GM12878 (cell line): Measurements from ENCODE around the gene LRRC15. TPM values are rescaled to one million over a fixed set of nuclear protein-coding genes. Genes with fewer than 3 reads are reported as not detected.

Experiments
- polyA plus RNA-seq, 11 experiments: library from polyadenylated mRNA; depleted of rRNA in 4 of 11; unstranded in 6 of 11; stranded (reverse) in 5 of 11; fragments of >200 nt; fragmentation: Nextera tagmentation in 4 of 11; fragmentation: Illumina TruSeq in 1 of 11; extraction: Ambion mirVana in 4 of 11; extraction: Trizol in 1 of 11; gene quantifications; 1 replicate in 1 of 11; 2 replicates in 10 of 11; pipeline versions ENCODE4 v1.2.1 to v1.2.3, GENCODE V29; 2011 to 2016; ENCODE audit warnings: inconsistent platforms in 2 of 11, missing spikeins in 2 of 11, low read depth in 1 of 11
- total RNA-seq, 4 experiments: library from RNA; depleted of rRNA in 3 of 4; stranded (reverse); fragments of >200 nt in 3 of 4; fragmentation: Illumina TruSeq in 1 of 4; extraction: Trizol in 1 of 4; gene quantifications; 2 replicates each; pipeline versions ENCODE4 v1.2.1 to v1.2.3, GENCODE V29; 2013 to 2021

The LRRC15 gene
- total and polyA plus RNA-seq, 10 of the 15 experiments (the other 5 are each of a cell fraction or from before 2014, with no cell fraction given): not detected

Other genes with a start within 250 kb of the LRRC15 start
- 4.5 and 4.6 TPM in 2 replicates for gene HES1, start 233.6 kb downstream of the LRRC15 start, total RNA-seq (2014; rRNA removed)
- 2.4 and 2.9 TPM in 2 replicates for gene HES1, start 233.6 kb downstream of the LRRC15 start, total RNA-seq (2014; rRNA removed; fragmentation: Illumina TruSeq; extraction: Trizol)
- 4.7 TPM in 2 replicates for gene HES1, start 233.6 kb downstream of the LRRC15 start, total RNA-seq (2021)
- 0.39 and 0.46 TPM in 2 replicates for gene HES1, start 233.6 kb downstream of the LRRC15 start, polyA plus RNA-seq (2011; rRNA removed)
- gene HES1, start 233.6 kb downstream of the LRRC15 start, polyA plus RNA-seq (2014; fragmentation: Illumina TruSeq; extraction: Trizol): 2.2 and 2.8 TPM in 2 replicates
- gene HES1, start 233.6 kb downstream of the LRRC15 start, polyA plus RNA-seq (2014; fragmentation: Nextera tagmentation; extraction: Ambion mirVana): 1 to 10 TPM in 1 of 2 experiments, under 1 TPM in 1; 0.99 to 1.3 TPM
- gene HES1, start 233.6 kb downstream of the LRRC15 start, polyA plus RNA-seq (2014; rRNA removed): 4.5 and 5.3 TPM in 2 replicates
- gene HES1, start 233.6 kb downstream of the LRRC15 start, polyA plus RNA-seq (2016; fragmentation: Nextera tagmentation; extraction: Ambion mirVana): 1 to 10 TPM; 1.1 to 3.2 TPM
- gene CPN2, start 18.4 kb downstream of the LRRC15 start, total RNA-seq (2014; rRNA removed): not detected in 2 replicates
- gene CPN2, start 18.4 kb downstream of the LRRC15 start, total RNA-seq (2014; rRNA removed; fragmentation: Illumina TruSeq; extraction: Trizol): not detected in 2 replicates
- gene CPN2, start 18.4 kb downstream of the LRRC15 start, total RNA-seq (2021): 0.05 TPM in 1 of 2 replicates, not detected in the other
- not detected in 2 replicates for gene CPN2, start 18.4 kb downstream of the LRRC15 start, polyA plus RNA-seq (2011; rRNA removed)
- not detected in 2 replicates for gene CPN2, start 18.4 kb downstream of the LRRC15 start, polyA plus RNA-seq (2014; fragmentation: Illumina TruSeq; extraction: Trizol)
- gene CPN2, start 18.4 kb downstream of the LRRC15 start, polyA plus RNA-seq (2014; fragmentation: Nextera tagmentation; extraction: Ambion mirVana): not detected
- not detected in 2 replicates for gene CPN2, start 18.4 kb downstream of the LRRC15 start, polyA plus RNA-seq (2014; rRNA removed)
- gene CPN2, start 18.4 kb downstream of the LRRC15 start, polyA plus RNA-seq (2016; fragmentation: Nextera tagmentation; extraction: Ambion mirVana): not detected
- gene GP5, start 29.5 kb upstream of the LRRC15 start, total RNA-seq (2014; rRNA removed): not detected in 2 replicates
- not detected in 2 replicates for gene GP5, start 29.5 kb upstream of the LRRC15 start, total RNA-seq (2014; rRNA removed; fragmentation: Illumina TruSeq; extraction: Trizol)
- 0.05 TPM in 1 of 2 replicates, not detected in the other for gene GP5, start 29.5 kb upstream of the LRRC15 start, total RNA-seq (2021)
- gene GP5, start 29.5 kb upstream of the LRRC15 start, polyA plus RNA-seq (2011; rRNA removed): not detected in 2 replicates
- not detected in 2 replicates for gene GP5, start 29.5 kb upstream of the LRRC15 start, polyA plus RNA-seq (2014; fragmentation: Illumina TruSeq; extraction: Trizol)
- gene GP5, start 29.5 kb upstream of the LRRC15 start, polyA plus RNA-seq (2014; fragmentation: Nextera tagmentation; extraction: Ambion mirVana): not detected
- 0.06 TPM in 1 of 2 replicates, not detected in the other for gene GP5, start 29.5 kb upstream of the LRRC15 start, polyA plus RNA-seq (2014; rRNA removed)
- gene GP5, start 29.5 kb upstream of the LRRC15 start, polyA plus RNA-seq (2016; fragmentation: Nextera tagmentation; extraction: Ambion mirVana): not detected
- 91.0 and 126 TPM in 2 replicates for gene ATP13A3, start 117.3 kb upstream of the LRRC15 start, total RNA-seq (2014; rRNA removed)
- 89.9 and 90.2 TPM in 2 replicates for gene ATP13A3, start 117.3 kb upstream of the LRRC15 start, total RNA-seq (2014; rRNA removed; fragmentation: Illumina TruSeq; extraction: Trizol)
- 88.4 and 108 TPM in 2 replicates for gene ATP13A3, start 117.3 kb upstream of the LRRC15 start, total RNA-seq (2021)
- 106 and 188 TPM in 2 replicates for gene ATP13A3, start 117.3 kb upstream of the LRRC15 start, polyA plus RNA-seq (2011; rRNA removed)
- gene ATP13A3, start 117.3 kb upstream of the LRRC15 start, polyA plus RNA-seq (2014; fragmentation: Illumina TruSeq; extraction: Trizol): 75.6 and 83.3 TPM in 2 replicates
- gene ATP13A3, start 117.3 kb upstream of the LRRC15 start, polyA plus RNA-seq (2014; fragmentation: Nextera tagmentation; extraction: Ambion mirVana): 10 to 100 TPM; 14.0 to 17.7 TPM
- 54.4 and 63.3 TPM in 2 replicates for gene ATP13A3, start 117.3 kb upstream of the LRRC15 start, polyA plus RNA-seq (2014; rRNA removed)
- gene ATP13A3, start 117.3 kb upstream of the LRRC15 start, polyA plus RNA-seq (2016; fragmentation: Nextera tagmentation; extraction: Ambion mirVana): 10 to 100 TPM; 15.6 to 25.2 TPM